ENCODE data around the gene IQCF5.
"Not testable (repeated sequence)": the region's sequence is repeated elsewhere in the genome, so short reads cannot be mapped to it uniquely, and the experiment has no call there.

Gene IQCF5

GRCh38 chr3:51869304-51869703, 6.1 kb downstream of the IQCF5 start:
- H3K4me3 ChIP-seq (ENCODE audit: low read depth, low read length): no peak overlapping the region

GRCh38 chr3:51868896-51869295, 6.5 kb downstream of the IQCF5 start:
- not testable (repeated sequence) for H3K4me3 ChIP-seq (ENCODE audit: low read depth, low read length)

- H3K4me3 ChIP-seq (ENCODE audit: low read depth, low read length): no peak overlapping the region
Measured at GRCh38 chr3:51862886-51863285, 12.5 kb downstream of the IQCF5 start.

GRCh38 chr3:51860703-51861665, 14.4 kb downstream of the IQCF5 start, which contains the start of gene IQCF2:
IQCF2 (plus strand) TSS chr3:51861615; CDS start chr3:51861667, 52 bp downstream.
- no peak within 1 kb of the TSS for H3K4me3 ChIP-seq (ENCODE audit: low read depth, low read length)

- H3K4me3 ChIP-seq (ENCODE audit: low read depth, low read length): not testable (repeated sequence)
Measured at GRCh38 chr3:51855411-51855810, 20.0 kb downstream of the IQCF5 start.

- no peak overlapping the region for H3K4me3 ChIP-seq (ENCODE audit: low read depth, low read length)
Measured at GRCh38 chr3:51845129-51845528, 30.3 kb downstream of the IQCF5 start.

GRCh38 chr3:51836606-51837005, 38.8 kb downstream of the IQCF5 start:
- no peak overlapping the region for H3K4me3 ChIP-seq (ENCODE audit: low read depth, low read length)

GRCh38 chr3:51830836-51831385, 44.5 kb downstream of the IQCF5 start:
- H3K4me3 ChIP-seq (ENCODE audit: low read depth, low read length): no peak overlapping the region

- no peak overlapping the region for H3K4me3 ChIP-seq (ENCODE audit: low read depth, low read length)
Measured at GRCh38 chr3:51830345-51830744, 45.1 kb downstream of the IQCF5 start.

- H3K4me3 ChIP-seq (ENCODE audit: low read depth, low read length): no peak overlapping the region
Measured at GRCh38 chr3:51828297-51828696, 47.1 kb downstream of the IQCF5 start.
